Muscle layer of duodenum (tissue), 2 donors: Measurements from ENCODE around the gene NGEF.

ENCODE experiments used
- H3K27ac ChIP-seq: one replicate; pipeline ENCODE4 v1.7.0; 2013; ENCODE audit warnings: mild to moderate bottlenecking, low read length
- H3K27me3 ChIP-seq: one replicate; pipeline ENCODE4 v1.7.0; 2013; ENCODE audit warnings: low read depth, mild to moderate bottlenecking, control low read depth, low read length
- H3K36me3 ChIP-seq, 2 donors: one replicate each; pipeline ENCODE4 v1.7.0; 2013; ENCODE audit warnings: low read length in 2 of 2, control low read depth in 1 of 2, mild to moderate bottlenecking in 1 of 2; ENCODE audit not compliant: insufficient read depth in 2 of 2, control insufficient read depth in 1 of 2
- H3K4me1 ChIP-seq, 2 donors: one replicate each; pipeline ENCODE4 v1.7.0; 2013; ENCODE audit warnings: low read length in 2 of 2, mild to moderate bottlenecking in 2 of 2, control low read depth in 1 of 2, moderate library complexity in 1 of 2; ENCODE audit not compliant: insufficient read depth in 2 of 2, control insufficient read depth in 1 of 2
- H3K4me3 ChIP-seq, 2 donors: one replicate each; pipeline ENCODE4 v1.7.0; 2013; ENCODE audit warnings: low read length in 2 of 2, low read depth in 1 of 2, mild to moderate bottlenecking in 1 of 2
- H3K9me3 ChIP-seq, 2 donors: one replicate each; pipeline ENCODE4 v1.7.0; 2013; ENCODE audit warnings: low read length in 2 of 2, control low read depth in 1 of 2, mild to moderate bottlenecking in 1 of 2; ENCODE audit not compliant: control insufficient read depth in 1 of 2
- donor health status: healthy.

Gene NGEF

DNA sequence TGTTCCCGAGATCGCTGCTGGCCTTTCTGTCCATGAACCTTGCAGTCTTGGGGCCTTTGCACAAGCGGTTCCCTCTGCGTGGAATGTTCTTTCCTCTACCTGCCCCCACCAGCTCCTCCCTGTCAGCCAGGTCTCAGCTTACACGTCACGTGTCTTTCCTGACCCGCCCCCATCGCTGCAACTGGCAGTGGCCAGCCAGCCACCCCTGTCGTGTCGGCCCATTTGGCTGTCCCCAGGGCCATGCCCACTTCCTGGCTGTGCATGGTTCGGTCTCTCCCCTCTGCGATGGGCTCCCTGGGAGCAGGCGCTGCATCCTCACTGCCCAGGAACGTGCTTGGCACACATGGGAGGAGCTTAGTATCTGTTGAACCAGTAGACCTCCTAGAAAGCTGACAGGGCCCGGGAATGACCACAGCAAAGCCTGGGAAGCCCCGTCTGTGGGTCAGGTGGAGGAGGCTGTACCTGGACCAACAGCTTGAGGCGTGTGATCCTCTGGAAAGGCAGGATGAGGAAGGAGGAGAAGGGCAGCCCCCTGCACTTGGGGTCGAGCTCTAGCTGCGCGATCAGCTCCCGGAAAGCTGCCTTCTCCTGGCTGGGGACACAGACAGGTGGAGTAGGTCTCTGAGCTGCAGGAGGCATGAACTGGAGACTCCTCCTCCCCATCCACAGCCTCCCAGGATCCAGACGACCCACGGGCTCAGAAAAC, 122.0 kb downstream of the NGEF start:
- H3K27me3 ChIP-seq, result peaks cover 5% of the 10 kb centered on the region
- H3K4me3 ChIP-seq, result no peak overlapping the region
- peaks cover 0 to 4% of the 10 kb centered on the region in 2 donors for H3K4me1 ChIP-seq
- no peaks in the 10 kb centered on the region for H3K36me3 ChIP-seq
- no peak overlapping the region for H3K27ac ChIP-seq
- no peaks in the 10 kb centered on the region for H3K9me3 ChIP-seq

DNA sequence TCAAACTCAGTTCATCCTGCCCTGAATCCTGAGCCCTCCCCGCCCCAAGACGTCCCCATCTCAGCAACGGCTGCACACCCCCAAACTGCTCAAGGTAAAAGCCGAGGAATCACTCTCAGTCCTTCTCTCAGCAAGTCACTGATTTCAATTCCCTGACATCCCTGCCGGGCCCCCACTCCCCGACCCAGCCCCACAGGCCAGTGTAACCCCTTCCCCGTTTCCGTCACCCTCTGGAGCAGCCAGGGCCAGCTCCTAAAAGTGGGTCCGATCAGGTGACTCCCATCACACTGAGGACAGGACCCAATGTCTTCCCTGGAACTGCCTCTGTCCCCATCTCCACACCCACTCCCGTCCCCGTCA, 122.5 kb downstream of the NGEF start:
- Histone ChIP-seq H3K9me3 (no peaks in the 10 kb centered on the region), H3K27me3 (peaks cover 5% of the 10 kb centered on the region), H3K4me1 (peaks cover 0 to 4% of the 10 kb centered on the region in 2 donors), H3K36me3 (no peaks in the 10 kb centered on the region), H3K4me3 (no peak overlapping the region), H3K27ac (no peak overlapping the region)

DNA sequence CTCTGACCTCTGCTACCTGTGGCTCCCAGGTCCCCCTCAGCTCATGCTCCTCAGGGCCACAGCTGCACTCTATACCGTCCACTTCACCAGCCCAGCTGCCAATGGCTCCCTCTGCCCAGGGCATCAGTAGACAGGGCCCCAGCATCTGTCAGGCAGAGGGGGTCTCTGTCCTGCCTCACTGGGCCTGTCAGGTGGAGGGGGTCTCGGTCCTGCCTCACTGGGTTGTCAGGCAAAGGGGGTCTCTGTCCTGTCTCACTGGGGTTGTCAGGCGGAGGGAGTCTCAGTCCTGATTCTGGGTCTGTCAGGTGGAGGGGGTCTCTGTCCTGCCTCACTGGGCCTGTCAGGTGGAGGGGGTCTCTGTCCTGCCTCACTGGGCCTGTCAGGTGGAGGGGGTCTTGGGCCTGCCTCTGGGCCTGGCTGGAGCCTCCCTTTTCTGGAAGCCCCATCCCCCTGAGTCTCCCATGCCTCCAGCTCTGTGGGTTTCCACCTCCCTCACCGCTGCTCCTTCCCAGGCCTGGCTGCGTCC, 123.1 kb downstream of the NGEF start:
- peaks cover 5% of the 10 kb centered on the region for H3K27me3 ChIP-seq

DNA sequence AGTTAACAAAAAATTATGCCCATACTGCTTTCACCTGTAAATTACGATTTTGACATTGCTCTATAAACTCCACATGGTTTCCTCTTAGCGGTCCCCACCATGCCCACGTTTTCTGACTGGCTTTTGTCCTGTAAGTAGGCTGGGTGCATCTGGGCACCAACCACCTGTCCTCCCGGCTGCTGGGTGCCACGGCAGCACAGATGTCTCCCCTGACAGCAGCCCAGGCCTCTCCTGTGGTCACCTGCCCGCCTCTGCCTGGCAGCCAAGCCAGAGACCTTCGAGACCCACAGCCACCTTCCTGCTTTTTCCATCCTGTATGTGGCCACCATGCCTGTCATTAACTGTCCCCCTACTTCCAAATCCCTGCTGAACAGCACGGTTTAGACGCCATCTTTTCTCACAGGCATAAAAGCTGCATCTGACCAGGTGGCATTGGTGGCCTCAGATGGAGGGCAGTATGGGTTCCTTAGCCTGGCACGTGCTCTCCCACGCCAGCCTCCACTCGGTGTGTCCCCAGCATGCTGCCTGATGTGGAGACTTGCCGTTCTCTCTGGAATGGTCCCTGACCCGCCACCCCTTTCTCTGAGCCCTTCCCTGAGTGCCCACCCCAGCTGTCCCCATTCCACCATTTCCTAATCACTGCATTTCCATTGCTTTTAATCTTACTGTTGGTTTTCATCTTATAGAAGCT, 124.1 kb downstream of the NGEF start:
- H3K4me1 ChIP-seq, result peaks cover 0 to 4% of the 10 kb centered on the region in 2 donors
- H3K27ac ChIP-seq, result no peak overlapping the region
- H3K27me3 ChIP-seq, result peaks cover 5% of the 10 kb centered on the region
- no peak overlapping the region for H3K4me3 ChIP-seq
- H3K9me3 ChIP-seq, result no peaks in the 10 kb centered on the region
- H3K36me3 ChIP-seq, result no peaks in the 10 kb centered on the region

More for the DNA sequence above, 123.1 kb downstream of the NGEF start:
- H3K27ac ChIP-seq, result no peak overlapping the region
- H3K4me1 ChIP-seq, result peaks cover 0 to 4% of the 10 kb centered on the region in 2 donors
- H3K9me3 ChIP-seq, result no peaks in the 10 kb centered on the region
- no peaks in the 10 kb centered on the region for H3K36me3 ChIP-seq
- no peak overlapping the region for H3K4me3 ChIP-seq

DNA sequence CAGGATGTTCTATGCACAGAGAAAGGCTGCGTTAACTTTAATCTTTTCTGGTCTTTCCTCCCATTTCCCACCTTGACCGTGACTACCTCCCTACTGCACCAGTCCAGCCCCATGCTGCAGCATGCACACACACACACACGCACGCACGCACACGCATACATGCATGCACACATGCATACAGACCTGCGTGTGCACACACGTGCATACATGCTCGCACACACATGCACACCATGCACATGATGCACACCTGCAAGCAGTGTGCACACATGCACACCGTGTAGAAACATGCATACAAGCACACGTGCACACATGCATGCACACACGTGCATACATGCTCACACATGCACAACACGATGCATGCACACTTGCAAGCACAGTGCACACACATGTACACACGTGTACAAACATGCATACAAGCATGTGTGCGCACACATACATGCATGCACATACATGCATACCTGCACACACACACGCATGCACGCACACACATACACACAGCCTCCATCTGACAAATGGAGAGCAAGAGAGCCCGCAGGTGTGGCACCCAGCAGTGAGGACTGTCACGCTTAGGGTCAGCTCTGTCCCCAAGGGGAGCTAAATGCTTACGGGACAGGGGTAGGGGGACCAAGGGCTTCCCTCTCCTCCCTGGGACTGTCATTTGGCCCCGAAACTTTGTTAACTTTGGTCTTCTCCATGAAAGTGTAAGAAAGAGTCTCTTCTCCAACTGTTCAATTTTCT, 124.8 kb downstream of the NGEF start:
- H3K36me3 ChIP-seq, result no peaks in the 10 kb centered on the region
- H3K9me3 ChIP-seq, result no peaks in the 10 kb centered on the region
- H3K4me3 ChIP-seq, result no peak overlapping the region
- H3K27ac ChIP-seq, result no peak overlapping the region
- peaks cover 0 to 4% of the 10 kb centered on the region in 2 donors for H3K4me1 ChIP-seq
- H3K27me3 ChIP-seq, result peaks cover 5% of the 10 kb centered on the region

DNA sequence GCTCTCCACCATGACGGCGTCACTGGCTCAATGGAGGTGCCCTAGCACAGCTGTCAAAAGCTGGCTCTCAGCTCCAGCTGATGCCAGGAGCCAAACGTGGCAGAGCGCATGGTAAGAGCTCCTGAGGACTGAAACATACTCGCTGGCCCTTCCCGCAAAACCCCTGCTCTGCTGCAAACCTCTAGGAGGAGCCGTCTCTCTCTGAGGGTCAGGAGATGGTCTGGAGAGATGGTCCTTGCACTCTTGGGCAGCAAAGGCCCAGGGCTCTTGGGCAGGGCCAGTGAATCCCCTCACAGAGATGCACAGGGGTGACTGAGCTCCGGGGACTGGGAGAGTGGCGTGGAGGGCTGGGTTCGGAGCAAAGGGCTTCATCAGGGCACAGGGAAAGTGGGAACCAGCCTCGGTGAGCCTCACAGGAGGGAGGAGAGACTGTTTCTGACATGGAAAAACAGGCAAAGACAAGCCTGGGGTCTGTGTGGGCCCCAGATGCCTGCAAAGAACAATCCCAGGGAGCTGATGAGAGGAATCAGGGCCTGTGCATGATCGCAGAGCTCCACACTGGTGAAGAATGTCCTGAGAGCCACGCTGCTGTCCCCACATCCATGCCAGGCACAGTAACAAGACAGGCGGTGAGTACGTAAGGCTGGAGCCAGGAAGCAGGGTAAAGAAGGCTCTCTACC, 125.7 kb downstream of the NGEF start:
- Histone ChIP-seq H3K4me3 (no peak overlapping the region), H3K4me1 (peaks cover 0 to 4% of the 10 kb centered on the region in 2 donors)

DNA sequence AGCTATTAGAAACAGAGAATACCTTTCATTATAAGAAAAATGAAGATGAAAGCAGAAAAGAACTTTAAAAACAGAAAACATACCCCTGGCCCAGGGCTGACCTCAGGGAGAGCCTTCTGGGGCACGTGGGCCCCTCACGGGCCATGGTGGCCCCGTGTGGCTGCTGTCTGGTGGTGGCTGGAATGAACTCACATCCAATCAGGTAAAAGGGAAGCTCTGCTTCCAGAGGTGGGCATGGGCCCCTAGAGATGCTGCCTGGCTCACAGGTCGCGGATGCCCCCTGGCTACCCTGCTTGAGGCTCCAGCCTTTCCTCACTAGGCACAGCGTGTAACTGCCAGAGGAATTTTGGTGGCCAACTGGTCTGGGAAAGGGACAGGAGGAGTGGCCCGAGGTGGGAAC, 126.4 kb downstream of the NGEF start:
- no peaks in the 10 kb centered on the region for H3K9me3 ChIP-seq
- no peak overlapping the region for H3K27ac ChIP-seq
- H3K4me3 ChIP-seq, result no peak overlapping the region
- H3K27me3 ChIP-seq, result peaks cover 5% of the 10 kb centered on the region
- H3K4me1 ChIP-seq, result peaks cover 0 to 4% of the 10 kb centered on the region in 2 donors
- H3K36me3 ChIP-seq, result no peaks in the 10 kb centered on the region

More for the DNA sequence above, 125.7 kb downstream of the NGEF start:
- Histone ChIP-seq H3K36me3 (no peaks in the 10 kb centered on the region), H3K27ac (no peak overlapping the region), H3K9me3 (no peaks in the 10 kb centered on the region), H3K27me3 (peaks cover 5% of the 10 kb centered on the region)

DNA sequence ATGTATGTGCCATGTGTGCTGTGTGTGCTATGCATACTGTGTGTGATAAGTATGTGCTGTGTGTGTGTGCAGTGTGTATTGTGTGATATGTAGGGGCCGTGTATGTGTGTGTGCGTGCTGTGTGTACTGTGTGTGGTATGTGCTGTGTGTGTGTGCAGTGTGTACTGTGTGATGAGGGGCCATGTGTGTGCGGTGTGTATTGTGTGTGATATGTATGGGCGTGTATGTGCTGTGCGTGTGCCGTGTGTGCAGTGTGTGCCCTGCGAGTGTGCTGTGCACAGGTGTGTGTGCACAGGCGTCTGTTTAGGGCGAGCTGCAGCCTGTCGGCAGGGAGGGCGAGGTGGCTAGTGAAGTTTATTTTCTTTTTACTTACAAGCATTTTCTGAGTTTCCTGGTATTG, 126.9 kb downstream of the NGEF start:
- Histone ChIP-seq H3K9me3 (no peaks in the 10 kb centered on the region), H3K27ac (no peak overlapping the region), H3K27me3 (peaks cover 5% of the 10 kb centered on the region), H3K4me1 (peaks cover 0 to 3% of the 10 kb centered on the region in 2 donors), H3K36me3 (no peaks in the 10 kb centered on the region), H3K4me3 (no peak overlapping the region)

DNA sequence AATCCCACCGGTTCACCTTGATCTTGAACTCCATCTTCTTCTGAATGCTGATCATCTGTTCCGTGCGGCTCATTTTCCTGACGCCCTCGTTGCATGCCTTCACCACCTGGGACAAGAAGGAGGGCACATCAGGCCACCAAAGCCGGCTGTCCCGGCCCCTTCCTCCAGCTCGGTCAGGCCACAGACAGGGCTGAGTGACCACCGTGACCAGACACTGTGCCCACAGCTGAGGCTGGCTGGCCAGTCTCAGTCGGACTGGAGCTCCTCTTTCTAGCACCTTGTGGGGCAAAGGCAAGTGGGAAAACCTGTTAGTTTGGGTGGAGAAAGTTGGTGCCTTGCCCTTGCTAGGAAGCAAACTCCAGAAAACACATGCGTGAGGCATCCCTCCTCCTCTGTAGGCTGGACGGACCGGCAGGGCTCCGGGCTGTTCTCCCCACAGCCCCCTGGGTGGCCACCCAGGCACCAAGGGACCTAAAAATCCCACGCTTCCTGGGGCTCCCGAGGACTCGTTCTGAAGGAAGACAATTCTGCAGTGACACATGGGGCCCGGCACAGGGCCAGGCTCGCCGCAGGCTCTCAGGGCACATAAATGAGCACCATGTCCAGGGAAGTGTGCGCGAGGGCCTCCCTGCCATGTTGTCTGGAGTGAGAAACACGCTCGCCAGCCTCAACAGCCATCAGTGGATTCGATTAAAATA, 127.6 kb downstream of the NGEF start:
- Histone ChIP-seq H3K4me3 (no peak overlapping the region), H3K27ac (no peak overlapping the region), H3K9me3 (no peaks in the 10 kb centered on the region), H3K27me3 (no peaks in the 10 kb centered on the region), H3K36me3 (no peaks in the 10 kb centered on the region), H3K4me1 (no peaks in the 10 kb centered on the region)

DNA sequence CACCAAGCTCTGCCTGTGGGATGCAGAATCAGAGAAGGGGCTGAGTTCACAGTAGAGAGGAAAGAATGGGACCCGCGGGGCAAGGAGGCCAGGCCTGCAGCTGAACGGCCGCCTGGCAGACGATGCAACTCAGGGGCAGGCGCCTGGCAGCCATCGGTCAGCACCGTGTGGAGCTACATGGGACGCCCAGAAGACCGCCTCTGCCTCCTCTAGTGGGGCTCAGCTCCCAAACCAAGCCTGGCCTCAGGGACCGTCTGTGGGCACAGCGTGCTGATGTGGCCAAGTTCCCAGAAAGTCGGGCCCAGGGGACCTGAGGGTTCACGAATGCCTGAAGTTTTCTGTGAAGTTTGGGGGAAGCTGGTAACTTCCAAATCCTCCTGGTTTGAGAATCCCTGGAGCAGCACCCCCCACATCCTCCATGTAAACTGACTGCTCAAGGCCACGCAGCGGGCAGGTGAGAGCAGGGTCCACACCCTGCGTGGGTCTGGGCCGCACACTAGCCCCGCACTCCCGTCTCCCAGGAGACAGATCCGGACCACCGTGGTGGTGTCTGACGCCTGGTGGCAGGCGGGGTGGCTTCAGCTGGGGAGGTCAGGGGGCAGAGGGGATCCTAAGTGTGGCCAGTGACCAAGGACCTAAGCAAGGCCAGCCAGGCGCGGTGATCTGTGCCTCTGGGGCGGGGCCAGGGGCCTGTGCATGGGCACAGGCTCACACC, 128.3 kb downstream of the NGEF start:
- Histone ChIP-seq H3K27ac (no peak overlapping the region), H3K36me3 (no peaks in the 10 kb centered on the region), H3K27me3 (no peaks in the 10 kb centered on the region), H3K4me3 (no peak overlapping the region), H3K4me1 (no peaks in the 10 kb centered on the region), H3K9me3 (no peaks in the 10 kb centered on the region)
